GM23338 (cell line): ENCODE results near the gene SPRED2.

Experiments
- CTCF ChIP-seq, 2 experiments: fragments of 200-600 bp in 1 of 2; sonication (generic) in 1 of 2; conservative IDR thresholded peaks; 2 replicates each; pipeline versions ENCODE4 v1.5.1 to v1.6.1; 2016 to 2017; ENCODE audit warnings: antibody characterized with exemption in 2 of 2, low read depth in 2 of 2, mild to moderate bottlenecking in 2 of 2, moderate library complexity in 1 of 2
- EZH2 ChIP-seq: fragments of 200-600 bp; sonication (generic); IDR thresholded peaks from one replicate; pipeline ENCODE4 v1.8.0; 2017; ENCODE audit warnings: antibody characterized with exemption, mild to moderate bottlenecking, low read depth; ENCODE audit not compliant: unreplicated experiment
- EZH2phosphoT487 ChIP-seq: fragments of 200-600 bp; sonication (generic); IDR thresholded peaks from one replicate; pipeline ENCODE4 v1.8.1; 2018; ENCODE audit warnings: antibody characterized with exemption; ENCODE audit not compliant: unreplicated experiment
- JUNB ChIP-seq: IDR thresholded peaks from one replicate; pipeline ENCODE4 v1.6.1; 2016; ENCODE audit warnings: antibody characterized with exemption; ENCODE audit not compliant: unreplicated experiment
- NANOG ChIP-seq: IDR thresholded peaks from 2 replicates; pipeline ENCODE4 v1.6.1; 2016; ENCODE audit warnings: antibody characterized with exemption, borderline replicate concordance
- POLR2AphosphoS5 ChIP-seq: IDR thresholded peaks from 2 replicates; pipeline ENCODE4 v1.6.1; 2016; ENCODE audit warnings: antibody characterized with exemption, low read depth
- ZNF462 ChIP-seq: fragments of 250-450 bp; sonication (Bioruptor Pico); IDR thresholded peaks from 2 replicates; pipeline ENCODE4 v1.5.0; 2020; ENCODE audit warnings: mild to moderate bottlenecking, moderate library complexity

- no peak for TF ChIP-seq CTCF (conservative IDR thresholded peaks at IDR 0.05; ENCODE audit: low read depth in 2 of 2)
- TF ChIP-seq EZH2 = no peak
- TF ChIP-seq POLR2AphosphoS5 = no peak
- no peak for TF ChIP-seq EZH2phosphoT487
- no peak for TF ChIP-seq ZNF462 (CRISPR knock-in tag)
- TF ChIP-seq NANOG = no peak
- TF ChIP-seq JUNB = no peak
These were observed 2.3 kb upstream of the SPRED2 start for GRCh38 chr2:65434592-65435241.
